Measurements from ENCODE around the gene IPCEF1. TPM values are rescaled to one million over a fixed set of nuclear protein-coding genes. Genes with fewer than 3 reads are reported as not detected.

The IPCEF1 gene
- polyA plus RNA-seq, 3 donors, result 5.2 to 9.8 (median 8.9) TPM

GRCh38 chr6:154297721-154298120 is 58.9 kb downstream of the IPCEF1 start:
- DNase-seq, result peak; percentile 49

GRCh38 chr6:154297210-154297609 is 59.4 kb downstream of the IPCEF1 start:
- no peak for DNase-seq

- no peak for DNase-seq
Measured at GRCh38 chr6:154295733-154296132, 60.9 kb downstream of the IPCEF1 start.

- peak; percentile 35 for DNase-seq
Measured at GRCh38 chr6:154292855-154293519, 63.6 kb downstream of the IPCEF1 start.

GRCh38 chr6:154292066-154292465 is 64.5 kb downstream of the IPCEF1 start:
- DNase-seq, result no peak

GRCh38 chr6:154289818-154290508 is 66.6 kb downstream of the IPCEF1 start:
- DNase-seq, result no peak

- peak; percentile 39 for DNase-seq
Measured at GRCh38 chr6:154285826-154286225, 70.8 kb downstream of the IPCEF1 start.

GRCh38 chr6:154284313-154284853 is 72.2 kb downstream of the IPCEF1 start:
- no peak for DNase-seq

GRCh38 chr6:154280521-154280920 is 76.1 kb downstream of the IPCEF1 start:
- no peak for DNase-seq

- DNase-seq, result no peak
Measured at GRCh38 chr6:154277629-154278017, 79.0 kb downstream of the IPCEF1 start.

GRCh38 chr6:154276810-154277628 is 79.6 kb downstream of the IPCEF1 start:
- DNase-seq, result peak; percentile 44

GRCh38 chr6:154274168-154274567 is 82.4 kb downstream of the IPCEF1 start:
- no peak for DNase-seq

- DNase-seq, result no peak
Measured at GRCh38 chr6:154268486-154268885, 88.1 kb downstream of the IPCEF1 start.

GRCh38 chr6:154267508-154268106 is 89.0 kb downstream of the IPCEF1 start:
- DNase-seq, result no peak

GRCh38 chr6:154266560-154267099 is 90.0 kb downstream of the IPCEF1 start:
- no peak for DNase-seq

- no peak for DNase-seq
Measured at GRCh38 chr6:154261688-154262397, 94.8 kb downstream of the IPCEF1 start.

- DNase-seq, result no peak
Measured at GRCh38 chr6:154258064-154258757, 98.4 kb downstream of the IPCEF1 start.

GRCh38 chr6:154257067-154257466 is 99.5 kb downstream of the IPCEF1 start:
- DNase-seq, result no peak

- DNase-seq, result no peak
Measured at GRCh38 chr6:154252678-154253077, 103.9 kb downstream of the IPCEF1 start.

- no peak for DNase-seq
Measured at GRCh38 chr6:154251116-154251515, 105.5 kb downstream of the IPCEF1 start.

All from renal pelvis (tissue), 4 donors.